GM18519 (cell line): ENCODE results near the gene AFAP1L2.

ENCODE experiments used
- ATAC-seq: cut with Tn5 transposase; IDR thresholded peaks from one replicate; pipeline ENCODE4 v1.9.1; 2021; ENCODE audit warnings: mild to moderate bottlenecking, moderate library complexity; ENCODE audit not compliant: unreplicated experiment, low FRiP score

Gene AFAP1L2

DNA sequence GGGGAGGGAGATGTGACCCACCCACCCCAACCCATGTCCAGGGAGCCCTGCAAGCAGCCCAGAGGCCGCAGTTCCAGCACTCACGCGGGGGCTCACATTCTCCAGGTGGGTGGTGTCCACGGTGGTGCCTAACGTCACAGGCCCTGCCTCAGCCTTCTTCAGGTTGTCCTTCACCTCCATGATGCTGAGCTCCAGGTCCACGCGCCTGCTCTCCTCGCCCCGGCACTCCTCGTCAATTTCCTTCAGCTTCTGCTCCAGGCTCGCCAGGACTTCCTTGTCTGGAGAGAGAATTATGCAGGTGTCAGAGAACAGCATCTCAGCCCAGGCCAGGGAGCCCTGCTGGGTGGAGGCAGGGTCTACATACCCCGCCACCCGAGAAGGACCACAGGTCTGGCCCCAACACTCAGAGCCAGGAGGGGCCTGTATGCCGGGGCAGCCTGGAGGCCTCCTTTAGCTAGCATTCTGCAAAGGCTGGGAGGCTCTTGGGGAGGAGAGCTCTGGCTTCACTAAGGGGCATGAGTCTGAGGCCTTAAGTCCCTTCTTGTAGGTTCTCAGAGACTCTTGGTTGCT lies 107.1 kb downstream of the AFAP1L2 start:
- no peak for ATAC-seq

DNA sequence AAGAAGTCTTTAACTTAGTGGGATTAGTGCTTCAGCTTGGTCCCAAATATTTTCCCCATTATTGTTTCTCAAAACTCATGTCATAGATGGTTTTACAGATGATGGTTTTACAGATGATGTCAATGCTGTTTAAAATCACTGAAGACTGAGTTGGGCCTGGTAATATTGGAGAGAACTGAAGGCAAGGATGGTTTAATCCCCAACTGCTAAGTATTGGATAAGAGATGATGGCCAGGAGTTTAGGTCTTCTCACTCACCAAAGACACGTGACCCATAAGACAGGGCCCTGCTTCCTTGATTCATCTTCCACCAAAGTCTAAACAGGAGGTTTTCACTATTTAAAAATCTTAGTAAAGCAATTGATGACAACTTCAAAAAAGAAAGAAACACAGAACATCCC lies 108.9 kb downstream of the AFAP1L2 start:
- no peak for ATAC-seq

- no peak for ATAC-seq
These were observed 109.8 kb downstream of the AFAP1L2 start for GRCh38 chr10:114294549-114294948.

DNA sequence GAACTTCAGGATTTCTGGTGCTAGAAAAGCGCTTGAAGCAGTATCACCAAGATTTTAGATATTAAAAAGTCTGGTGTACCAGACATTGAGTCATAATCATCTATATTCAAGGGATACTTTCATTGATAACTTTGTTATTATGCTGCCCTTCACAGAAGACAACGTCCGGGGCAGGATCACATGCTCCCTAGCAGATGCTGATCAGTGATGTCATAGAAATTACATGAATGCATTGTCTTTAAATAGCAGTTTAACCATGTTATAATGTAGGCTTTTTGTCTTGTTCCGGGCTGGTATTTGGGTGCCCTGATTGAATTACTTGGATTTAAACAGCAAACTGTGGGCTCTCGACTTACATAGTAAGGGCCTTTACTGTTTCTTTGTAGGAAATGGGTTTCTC lies 111.2 kb downstream of the AFAP1L2 start:
- no peak for ATAC-seq

DNA sequence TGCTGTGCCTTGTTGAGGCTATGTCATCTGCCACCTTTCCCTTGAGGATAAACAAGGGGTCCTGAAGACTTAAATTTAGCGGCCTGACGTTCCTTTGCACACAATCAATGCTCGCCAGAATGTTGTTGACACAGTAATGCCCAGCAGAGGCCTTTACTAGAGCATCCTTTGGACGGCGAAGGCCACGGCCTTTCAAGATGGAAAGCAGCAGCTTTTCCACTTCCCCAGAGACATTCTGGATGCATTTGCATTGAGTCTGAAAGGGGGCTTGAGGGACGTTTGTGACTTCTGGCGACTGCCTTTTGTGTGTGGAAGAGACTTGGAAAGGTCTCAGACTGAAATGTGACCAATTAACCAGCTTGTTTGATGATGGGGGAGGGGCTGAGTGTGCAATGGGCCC lies 112.8 kb downstream of the AFAP1L2 start:
- no peak for ATAC-seq

- ATAC-seq = no peak
These were observed 113.2 kb downstream of the AFAP1L2 start for GRCh38 chr10:114291076-114291475.

DNA sequence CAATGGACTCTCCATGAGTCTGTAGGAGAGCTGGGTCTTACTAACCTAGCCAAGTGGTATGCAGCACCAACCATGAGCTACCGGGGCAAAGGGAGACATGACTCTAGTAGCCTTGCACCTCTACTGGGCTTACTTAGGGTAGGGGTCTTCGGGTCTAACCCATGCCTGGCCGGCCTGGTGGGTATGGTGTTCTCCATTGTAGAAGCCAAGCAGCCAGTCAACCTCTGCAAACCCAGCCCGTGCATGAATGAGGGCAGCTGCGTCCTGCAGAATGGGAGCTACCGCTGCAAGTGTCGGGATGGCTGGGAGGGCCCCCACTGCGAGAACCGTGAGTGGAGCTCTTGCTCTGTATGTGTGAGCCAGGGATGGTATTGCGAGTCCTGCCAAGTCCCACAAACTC lies 114.3 kb downstream of the AFAP1L2 start:
- no peak for ATAC-seq

DNA sequence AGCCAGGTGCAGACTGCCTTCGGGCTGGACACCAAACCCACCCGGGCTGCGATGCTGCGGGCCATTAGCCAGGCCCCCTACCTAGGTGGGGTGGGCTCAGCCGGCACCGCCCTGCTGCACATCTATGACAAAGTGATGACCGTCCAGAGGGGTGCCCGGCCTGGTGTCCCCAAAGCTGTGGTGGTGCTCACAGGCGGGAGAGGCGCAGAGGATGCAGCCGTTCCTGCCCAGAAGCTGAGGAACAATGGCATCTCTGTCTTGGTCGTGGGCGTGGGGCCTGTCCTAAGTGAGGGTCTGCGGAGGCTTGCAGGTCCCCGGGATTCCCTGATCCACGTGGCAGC lies 115.2 kb downstream of the AFAP1L2 start:
- ATAC-seq = no peak

DNA sequence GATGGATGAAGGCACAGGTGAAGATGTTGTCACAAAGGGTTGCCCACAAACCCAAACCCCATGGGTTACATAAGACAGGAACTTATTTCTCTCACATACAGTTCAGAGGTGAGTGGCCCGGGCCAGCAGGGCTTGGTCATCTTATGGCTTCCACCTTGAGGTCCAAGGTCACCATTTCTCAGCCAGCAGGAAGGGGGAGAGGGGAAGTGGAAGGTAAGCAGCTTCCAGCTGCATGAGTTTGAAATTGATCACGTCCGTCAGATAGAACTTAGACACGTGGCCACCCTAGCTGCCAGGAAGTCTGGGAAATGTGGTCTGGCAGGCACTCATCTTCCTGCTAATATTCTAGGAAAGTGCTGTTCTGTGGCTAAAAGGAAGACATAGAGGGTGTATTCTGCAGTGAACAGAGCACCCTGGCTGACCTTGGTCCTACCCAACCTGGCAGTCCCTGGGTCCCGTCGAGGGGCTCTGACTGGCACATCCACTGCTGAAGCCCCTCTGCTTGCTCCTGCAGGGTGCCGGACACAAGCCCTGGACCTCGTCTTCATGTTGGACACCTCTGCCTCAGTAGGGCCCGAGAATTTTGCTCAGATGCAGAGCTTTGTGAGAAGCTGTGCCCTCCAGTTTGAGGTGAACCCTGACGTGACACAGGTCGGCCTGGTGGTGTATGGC lies 115.7 kb downstream of the AFAP1L2 start:
- no peak for ATAC-seq

DNA sequence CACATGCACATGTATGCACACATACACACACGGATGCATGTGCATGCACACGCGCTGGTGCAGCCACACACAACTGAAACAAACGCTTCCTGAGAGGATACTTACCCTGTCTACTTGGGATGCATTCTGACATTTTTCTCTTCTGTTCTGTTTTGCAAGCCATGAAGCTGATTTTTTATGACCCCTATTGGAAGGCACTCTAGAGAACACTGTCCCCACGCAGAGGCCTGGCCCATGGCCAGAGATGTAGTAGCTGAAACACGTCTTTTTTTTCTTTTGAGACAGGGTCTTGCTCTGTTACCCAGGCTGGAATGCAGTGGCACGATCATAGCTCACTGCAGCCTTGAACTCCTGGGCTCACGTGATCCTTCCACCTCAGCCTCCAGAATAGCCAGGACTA lies 117.4 kb downstream of the AFAP1L2 start:
- ATAC-seq = no peak

GRCh38 chr10:114285961-114286441 lies 118.3 kb downstream of the AFAP1L2 start:
- no peak for ATAC-seq

DNA sequence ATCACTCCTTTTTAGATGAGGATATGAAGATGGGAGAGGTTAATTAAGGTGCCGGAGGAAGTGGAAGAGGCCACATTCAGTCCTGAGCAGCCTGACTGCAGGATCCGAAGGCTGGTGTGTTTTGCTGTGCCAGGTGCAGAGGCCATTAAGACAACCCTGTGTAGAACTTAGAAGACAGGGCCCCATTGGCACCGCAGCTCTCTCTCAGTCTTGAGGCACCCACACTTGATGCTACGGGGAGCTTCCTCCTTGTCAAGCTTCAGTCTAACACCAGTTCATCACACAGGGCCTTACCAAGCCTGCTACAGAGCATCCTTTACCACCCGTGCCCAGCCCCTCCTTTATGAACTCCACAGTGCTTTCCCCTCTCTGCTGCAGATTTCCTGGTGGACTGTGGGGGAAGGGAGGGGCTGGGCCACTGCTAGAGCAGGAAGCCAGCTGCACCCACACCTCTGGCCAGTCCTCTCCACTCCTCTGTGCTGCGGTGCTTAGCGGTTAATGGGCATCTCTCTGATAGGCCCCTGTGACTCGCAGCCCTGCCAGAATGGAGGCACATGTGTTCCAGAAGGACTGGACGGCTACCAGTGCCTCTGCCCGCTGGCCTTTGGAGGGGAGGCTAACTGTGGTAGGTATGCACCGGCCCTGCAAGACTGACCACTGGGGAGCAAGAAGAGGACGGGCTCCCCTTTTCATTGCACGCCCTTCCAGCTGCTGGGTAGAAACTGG lies 119.8 kb downstream of the AFAP1L2 start:
- ATAC-seq = no peak

- no peak for ATAC-seq
These were observed 120.6 kb downstream of the AFAP1L2 start for GRCh38 chr10:114283535-114284234.

- ATAC-seq = no peak
These were observed 121.2 kb downstream of the AFAP1L2 start for GRCh38 chr10:114283091-114283490.

DNA sequence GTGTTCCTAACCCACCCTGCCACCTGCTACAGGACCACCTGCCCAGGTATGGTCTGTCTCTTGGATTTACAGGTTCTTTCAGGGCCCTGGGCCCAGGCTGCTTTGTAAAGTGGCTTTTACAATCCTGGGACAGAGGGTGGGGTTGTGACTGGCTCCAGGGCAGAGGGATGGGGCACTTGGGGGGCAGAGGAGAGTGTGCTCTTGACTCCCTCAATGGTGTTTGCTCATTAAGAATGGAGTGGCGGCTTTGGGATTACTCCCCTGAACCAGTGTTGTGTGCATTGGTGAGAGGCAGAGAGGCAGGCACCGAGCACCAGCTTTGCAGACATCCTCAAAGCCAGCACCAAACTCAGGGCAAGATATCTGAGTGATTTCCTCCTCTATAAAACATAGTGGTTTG lies 121.8 kb downstream of the AFAP1L2 start:
- ATAC-seq = no peak

GRCh38 chr10:114281461-114281860 lies 122.8 kb downstream of the AFAP1L2 start:
- ATAC-seq = no peak

DNA sequence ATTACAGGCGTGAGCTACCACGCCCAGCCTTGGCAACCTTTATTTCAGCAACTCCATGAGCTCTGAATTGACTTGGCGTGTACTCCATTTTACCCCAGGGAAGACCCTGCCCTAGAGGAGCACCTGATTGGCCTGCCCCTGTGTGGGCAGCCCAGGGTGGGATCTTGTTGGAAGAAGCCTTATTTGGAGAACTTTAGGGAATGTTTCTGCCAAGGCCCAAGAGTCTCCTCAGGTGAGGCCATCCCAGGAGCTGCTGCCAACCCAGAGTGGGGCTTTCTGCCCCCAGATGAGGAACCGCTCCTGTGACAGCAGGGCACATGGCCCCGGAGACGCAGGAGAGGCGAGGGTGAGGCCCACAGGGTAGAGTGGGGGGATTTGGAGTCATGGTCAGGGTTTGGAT lies 123.3 kb downstream of the AFAP1L2 start:
- no peak for ATAC-seq

DNA sequence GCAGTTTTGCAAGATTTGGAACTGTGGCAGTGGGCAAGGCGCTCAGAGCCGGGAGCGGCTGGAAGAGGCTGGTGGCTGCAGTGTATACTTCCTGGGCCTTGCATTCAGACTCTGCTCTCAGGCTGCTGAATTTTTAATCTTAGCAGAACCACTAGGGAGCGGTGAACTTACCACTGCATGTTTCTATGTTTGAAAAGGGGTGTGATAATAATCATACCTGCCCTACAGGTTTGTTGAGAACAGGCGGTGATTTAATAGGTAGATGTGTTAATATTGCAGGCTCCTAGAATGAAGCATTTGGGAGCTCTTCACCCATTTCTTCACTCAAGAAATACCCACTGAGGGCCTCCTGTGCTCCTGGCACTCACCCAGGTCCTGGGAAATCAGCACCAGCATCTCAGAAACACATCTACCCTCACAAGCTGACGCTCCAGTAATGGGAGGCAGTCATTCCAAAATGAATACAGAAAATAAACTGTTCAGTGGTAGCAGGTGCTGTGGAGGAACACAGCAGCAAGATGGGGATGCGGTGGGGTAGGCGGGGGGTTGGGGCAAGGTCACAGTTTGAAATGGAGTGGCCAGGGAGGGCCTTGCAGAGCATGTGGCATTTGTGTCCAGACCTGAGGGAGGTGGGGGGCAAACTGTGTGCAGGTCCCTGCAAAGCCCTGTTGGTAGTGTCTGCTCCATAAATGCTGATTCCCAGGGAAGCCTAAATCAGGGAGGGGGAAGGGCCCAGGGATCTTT lies 124.2 kb downstream of the AFAP1L2 start:
- no peak for ATAC-seq

DNA sequence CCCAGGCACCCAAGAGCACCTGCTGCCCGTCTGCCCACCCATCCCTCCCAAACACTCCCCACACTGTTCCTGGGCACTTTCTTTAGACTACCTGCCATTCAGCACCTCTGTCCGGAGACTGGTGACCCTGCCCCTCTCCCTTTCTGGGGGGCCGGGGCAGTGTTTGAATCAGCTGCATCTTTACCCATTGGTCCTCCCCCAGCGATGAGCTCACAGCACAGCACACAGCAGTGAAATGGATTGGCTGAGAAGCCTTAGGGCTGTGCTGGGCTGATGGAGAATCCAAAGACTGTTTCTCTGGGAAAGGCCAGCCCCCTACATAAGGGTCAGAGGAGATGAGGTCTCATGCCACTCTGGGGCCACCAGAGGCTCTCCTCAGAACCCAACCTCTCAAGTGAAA lies 125.0 kb downstream of the AFAP1L2 start:
- no peak for ATAC-seq

DNA sequence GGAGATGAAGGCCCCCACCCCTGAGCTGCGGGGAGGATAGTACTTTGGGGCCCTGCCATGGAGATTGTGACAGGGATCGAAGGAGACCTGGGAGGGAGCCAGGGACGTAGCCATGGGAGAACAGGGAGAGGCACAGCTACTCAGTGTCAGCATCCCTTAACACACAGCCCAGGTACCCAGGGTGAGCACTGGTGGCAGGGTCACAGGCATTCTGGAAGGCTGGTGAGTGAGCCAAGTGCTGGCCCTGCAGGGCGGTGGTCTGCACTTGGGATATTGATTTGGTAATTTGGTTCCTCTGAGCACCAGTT lies 125.5 kb downstream of the AFAP1L2 start:
- ATAC-seq = no peak
